Measurements from ENCODE around the gene RTCA. TPM values are rescaled to one million over a fixed set of nuclear protein-coding genes. Genes with fewer than 3 reads are reported as not detected.
"Not testable (repeated sequence)": the region's sequence is repeated elsewhere in the genome, so short reads cannot be mapped to it uniquely, and the experiment has no call there.

Gene RTCA
- total and polyA plus RNA-seq, 4 donors, result 11.2 to 18.9 (median 15.1) TPM

GRCh38 chr1:100296140-100296539 lies 30.1 kb downstream of the RTCA start:
- Histone ChIP-seq H3K27ac (ENCODE audit: low read depth in 1 of 2, low read length in 2 of 2) (no peak overlapping the region), H3K27me3 (ENCODE audit: control insufficient read depth in 4 of 4, insufficient read depth in 4 of 4, low read length in 3 of 4) (no peaks in the 10 kb centered on the region)

GRCh38 chr1:100296997-100297396 lies 31.0 kb downstream of the RTCA start:
- not testable (repeated sequence) for H3K4me3 ChIP-seq (ENCODE audit: low read depth in 1 of 3, low read length in 3 of 3); H3K9ac ChIP-seq (ENCODE audit: low read depth in 1 of 2, low read length in 2 of 2); H3K9me3 ChIP-seq (ENCODE audit: control insufficient read depth in 4 of 4, low read length in 3 of 4); H3K27ac ChIP-seq (ENCODE audit: low read depth in 1 of 2, low read length in 2 of 2); H3K27me3 ChIP-seq (ENCODE audit: control insufficient read depth in 4 of 4, insufficient read depth in 4 of 4, low read length in 3 of 4); DNase-seq (ENCODE audit: low spot score); H3K4me1 ChIP-seq (ENCODE audit: control insufficient read depth in 4 of 4, insufficient read depth in 4 of 4, low read length in 3 of 4)
- peaks cover 0 to 15% (median 8%) of the 10 kb centered on the region in 4 donors for H3K36me3 ChIP-seq (ENCODE audit: control insufficient read depth in 4 of 4, insufficient read depth in 3 of 4, low read depth in 1 of 4, low read length in 3 of 4)

More at GRCh38 chr1:100296140-100296539, 30.1 kb downstream of the RTCA start:
- no peak for DNase-seq (ENCODE audit: low spot score)
- H3K4me1 ChIP-seq (ENCODE audit: control insufficient read depth in 4 of 4, insufficient read depth in 4 of 4, low read length in 3 of 4), result no peaks in the 10 kb centered on the region
- no peak for TF ChIP-seq FOXA2 (IDR thresholded peaks at IDR 0.05)
- no peak for TF ChIP-seq RXRA (IDR thresholded peaks at IDR 0.05)
- TF ChIP-seq EGR1 (IDR thresholded peaks at IDR 0.05; ENCODE audit: low read depth in 2 of 2), result no peak
- TF ChIP-seq HNF4G (IDR thresholded peaks at IDR 0.05), result no peak
- no peak for TF ChIP-seq GABPA (IDR thresholded peaks at IDR 0.05 in 1 of 2, conservative IDR thresholded peaks at IDR 0.05 in 1 of 2)
- no peak for TF ChIP-seq CTCF (IDR thresholded peaks at IDR 0.05; ENCODE audit: low read depth, low read length, missing input control)
- TF ChIP-seq FOXA1 (IDR thresholded peaks at IDR 0.05), result no peak
- no peaks in the 10 kb centered on the region for H3K9me3 ChIP-seq (ENCODE audit: control insufficient read depth in 4 of 4, low read length in 3 of 4)
- no peak overlapping the region for H3K9ac ChIP-seq (ENCODE audit: low read depth in 1 of 2, low read length in 2 of 2)
- no peak overlapping the region for H3K4me3 ChIP-seq (ENCODE audit: low read depth in 1 of 3, low read length in 3 of 3)
- peaks cover 2 to 16% (median 13%) of the 10 kb centered on the region in 4 donors for H3K36me3 ChIP-seq (ENCODE audit: control insufficient read depth in 4 of 4, insufficient read depth in 3 of 4, low read depth in 1 of 4, low read length in 3 of 4)
- WGBS, result 96% methylated on average over 8 of the region's 8 CpGs

- no peak for TF ChIP-seq FOXA2 (IDR thresholded peaks at IDR 0.05)
- no peak for TF ChIP-seq SP1 (IDR thresholded peaks at IDR 0.05)
- TF ChIP-seq CTCF (IDR thresholded peaks at IDR 0.05; ENCODE audit: low read depth, low read length, missing input control), result no peak
- no peak for TF ChIP-seq HNF4A (conservative IDR thresholded peaks at IDR 0.05)
- no peak for TF ChIP-seq JUND (IDR thresholded peaks at IDR 0.05)
- TF ChIP-seq TAF1 (conservative IDR thresholded peaks at IDR 0.05), result no peak
- no peak for TF ChIP-seq YY1 (IDR thresholded peaks at IDR 0.05)
- TF ChIP-seq RAD21 (IDR thresholded peaks at IDR 0.05), result no peak
- no peak for TF ChIP-seq NR2F2 (IDR thresholded peaks at IDR 0.05)
- no peak for TF ChIP-seq EGR1 (IDR thresholded peaks at IDR 0.05; ENCODE audit: low read depth in 2 of 2)
- TF ChIP-seq ATF3 (IDR thresholded peaks at IDR 0.05), result no peak
- TF ChIP-seq HNF4G (IDR thresholded peaks at IDR 0.05), result no peak
- no peak for TF ChIP-seq RXRA (IDR thresholded peaks at IDR 0.05)
- no peak for TF ChIP-seq FOXA1 (IDR thresholded peaks at IDR 0.05)
- TF ChIP-seq MAX (IDR thresholded peaks at IDR 0.05), result no peak
- no peak for TF ChIP-seq ZBTB33 (IDR thresholded peaks at IDR 0.05)
- no peak for TF ChIP-seq REST (IDR thresholded peaks at IDR 0.05)
- TF ChIP-seq GABPA (IDR thresholded peaks at IDR 0.05 in 1 of 2, conservative IDR thresholded peaks at IDR 0.05 in 1 of 2), result no peak
- no peak overlapping the region for H3K9ac ChIP-seq (ENCODE audit: low read depth in 1 of 2, low read length in 2 of 2)
- no peaks in the 10 kb centered on the region for H3K9me3 ChIP-seq (ENCODE audit: control insufficient read depth in 4 of 4, low read length in 3 of 4)
- no peak for DNase-seq (ENCODE audit: low spot score)
- peaks cover 0 to 6% (median 1%) of the 10 kb centered on the region in 4 donors for H3K36me3 ChIP-seq (ENCODE audit: control insufficient read depth in 4 of 4, insufficient read depth in 3 of 4, low read depth in 1 of 4, low read length in 3 of 4)
- no peak overlapping the region for H3K4me3 ChIP-seq (ENCODE audit: low read depth in 1 of 3, low read length in 3 of 3)
- H3K4me1 ChIP-seq (ENCODE audit: control insufficient read depth in 4 of 4, insufficient read depth in 4 of 4, low read length in 3 of 4), result no peaks in the 10 kb centered on the region
- H3K27me3 ChIP-seq (ENCODE audit: control insufficient read depth in 4 of 4, insufficient read depth in 4 of 4, low read length in 3 of 4), result no peaks in the 10 kb centered on the region
- 95% methylated on average over 4 of the region's 4 CpGs for WGBS
- H3K27ac ChIP-seq (ENCODE audit: low read depth in 1 of 2, low read length in 2 of 2), result no peak overlapping the region
Measured at GRCh38 chr1:100298512-100298911, 32.5 kb downstream of the RTCA start.
